ENCODE measurements around the gene TNIP3.

DNA sequence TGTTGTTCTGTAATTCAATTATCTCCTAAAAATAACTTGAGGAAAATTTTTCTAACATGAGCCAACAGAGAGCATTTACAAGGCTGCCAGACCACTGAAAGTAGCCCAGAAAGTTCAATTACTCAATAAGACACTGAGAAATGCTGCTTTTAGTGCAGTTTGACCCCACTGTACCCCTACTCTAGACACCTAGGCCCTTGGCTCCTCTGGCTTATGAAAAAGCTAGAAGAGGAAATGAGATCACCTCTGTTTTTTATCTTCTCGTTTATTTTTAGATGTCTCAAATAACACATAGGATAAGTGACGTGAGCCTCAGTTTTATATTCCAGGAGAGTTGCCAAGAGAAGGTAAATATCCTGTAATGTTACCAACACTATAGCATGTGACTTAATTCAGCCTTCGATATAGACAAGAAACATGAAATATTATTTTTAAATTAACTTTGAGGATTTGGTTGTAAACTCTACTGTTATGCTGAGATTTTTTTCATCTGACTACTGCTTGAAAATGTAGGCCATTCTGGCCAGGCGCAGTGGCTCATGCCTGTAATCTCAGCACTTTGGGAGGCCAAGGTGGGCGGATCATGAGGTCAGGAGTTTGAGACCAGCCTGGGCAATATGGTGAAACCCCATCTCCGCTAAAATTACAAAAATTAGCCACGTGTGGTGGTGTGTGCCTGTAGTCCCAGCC lies 24.4 kb downstream of the TNIP3 start:
- TF ChIP-seq, protein P1, sequence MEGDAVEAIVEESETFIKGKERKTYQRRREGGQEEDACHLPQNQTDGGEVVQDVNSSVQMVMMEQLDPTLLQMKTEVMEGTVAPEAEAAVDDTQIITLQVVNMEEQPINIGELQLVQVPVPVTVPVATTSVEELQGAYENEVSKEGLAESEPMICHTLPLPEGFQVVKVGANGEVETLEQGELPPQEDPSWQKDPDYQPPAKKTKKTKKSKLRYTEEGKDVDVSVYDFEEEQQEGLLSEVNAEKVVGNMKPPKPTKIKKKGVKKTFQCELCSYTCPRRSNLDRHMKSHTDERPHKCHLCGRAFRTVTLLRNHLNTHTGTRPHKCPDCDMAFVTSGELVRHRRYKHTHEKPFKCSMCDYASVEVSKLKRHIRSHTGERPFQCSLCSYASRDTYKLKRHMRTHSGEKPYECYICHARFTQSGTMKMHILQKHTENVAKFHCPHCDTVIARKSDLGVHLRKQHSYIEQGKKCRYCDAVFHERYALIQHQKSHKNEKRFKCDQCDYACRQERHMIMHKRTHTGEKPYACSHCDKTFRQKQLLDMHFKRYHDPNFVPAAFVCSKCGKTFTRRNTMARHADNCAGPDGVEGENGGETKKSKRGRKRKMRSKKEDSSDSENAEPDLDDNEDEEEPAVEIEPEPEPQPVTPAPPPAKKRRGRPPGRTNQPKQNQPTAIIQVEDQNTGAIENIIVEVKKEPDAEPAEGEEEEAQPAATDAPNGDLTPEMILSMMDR (IDR thresholded peaks at IDR 0.05), result no peak
- TF ChIP-seq POLR2AphosphoS5 (IDR thresholded peaks at IDR 0.05; ENCODE audit: low read depth, low read length) (no peak), TCF7L2 (IDR thresholded peaks at IDR 0.05; ENCODE audit: low read depth, low read length) (no peak)
- TF ChIP-seq, protein P2, sequence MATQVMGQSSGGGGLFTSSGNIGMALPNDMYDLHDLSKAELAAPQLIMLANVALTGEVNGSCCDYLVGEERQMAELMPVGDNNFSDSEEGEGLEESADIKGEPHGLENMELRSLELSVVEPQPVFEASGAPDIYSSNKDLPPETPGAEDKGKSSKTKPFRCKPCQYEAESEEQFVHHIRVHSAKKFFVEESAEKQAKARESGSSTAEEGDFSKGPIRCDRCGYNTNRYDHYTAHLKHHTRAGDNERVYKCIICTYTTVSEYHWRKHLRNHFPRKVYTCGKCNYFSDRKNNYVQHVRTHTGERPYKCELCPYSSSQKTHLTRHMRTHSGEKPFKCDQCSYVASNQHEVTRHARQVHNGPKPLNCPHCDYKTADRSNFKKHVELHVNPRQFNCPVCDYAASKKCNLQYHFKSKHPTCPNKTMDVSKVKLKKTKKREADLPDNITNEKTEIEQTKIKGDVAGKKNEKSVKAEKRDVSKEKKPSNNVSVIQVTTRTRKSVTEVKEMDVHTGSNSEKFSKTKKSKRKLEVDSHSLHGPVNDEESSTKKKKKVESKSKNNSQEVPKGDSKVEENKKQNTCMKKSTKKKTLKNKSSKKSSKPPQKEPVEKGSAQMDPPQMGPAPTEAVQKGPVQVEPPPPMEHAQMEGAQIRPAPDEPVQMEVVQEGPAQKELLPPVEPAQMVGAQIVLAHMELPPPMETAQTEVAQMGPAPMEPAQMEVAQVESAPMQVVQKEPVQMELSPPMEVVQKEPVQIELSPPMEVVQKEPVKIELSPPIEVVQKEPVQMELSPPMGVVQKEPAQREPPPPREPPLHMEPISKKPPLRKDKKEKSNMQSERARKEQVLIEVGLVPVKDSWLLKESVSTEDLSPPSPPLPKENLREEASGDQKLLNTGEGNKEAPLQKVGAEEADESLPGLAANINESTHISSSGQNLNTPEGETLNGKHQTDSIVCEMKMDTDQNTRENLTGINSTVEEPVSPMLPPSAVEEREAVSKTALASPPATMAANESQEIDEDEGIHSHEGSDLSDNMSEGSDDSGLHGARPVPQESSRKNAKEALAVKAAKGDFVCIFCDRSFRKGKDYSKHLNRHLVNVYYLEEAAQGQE (IDR thresholded peaks at IDR 0.05; ENCODE audit: insufficient read depth in 1 of 2, low read depth in 2 of 2, low read length in 1 of 2), result no peak
